ENCODE results near the gene SREK1. TPM values are rescaled to one million over a fixed set of nuclear protein-coding genes. Genes with fewer than 3 reads are reported as not detected.

Gene SREK1
- total and polyA plus RNA-seq, 2 of the 8 experiments (the other 6 are each of a cell fraction or from before 2014, with no cell fraction given) = 10.6 to 40.4 TPM

GRCh38 chr5:66170195-66170919 is 26.3 kb downstream of the SREK1 start:
- H3K23ac ChIP-seq (ENCODE audit: insufficient read length) = no peak overlapping the region
- H3K4me2 ChIP-seq (ENCODE audit: insufficient read depth in 1 of 2, low read depth in 2 of 2, low read length in 2 of 2) = no peak overlapping the region
- no peak overlapping the region for H4K8ac ChIP-seq (ENCODE audit: extremely low read depth, insufficient read depth, low read length)
- H3K4ac ChIP-seq (replicated peaks; ENCODE audit: insufficient read length, low read depth, low read length) = no peak overlapping the region
- no peak overlapping the region for H2AK5ac ChIP-seq (ENCODE audit: low read depth, low read length)
- H3K36me3 ChIP-seq (ENCODE audit: control insufficient read depth in 2 of 4, insufficient read depth in 4 of 4, low read length in 3 of 4) = peaks cover 0 to 54% (median 10%) of the 10 kb centered on the region in 4 experiments; a peak in 6 of 8 replicates
- no peak overlapping the region for H3K56ac ChIP-seq (replicated peaks; ENCODE audit: insufficient read length, low read depth, low read length)
- H3K79me1 ChIP-seq (ENCODE audit: low read depth, low read length) = no peaks in the 10 kb centered on the region
- no peak overlapping the region for H4K91ac ChIP-seq (replicated peaks; ENCODE audit: insufficient read length, low read length)
- H3K9me3 ChIP-seq (ENCODE audit: insufficient read depth in 2 of 2, low read depth in 1 of 2, low read length in 1 of 2) = no peaks in the 10 kb centered on the region
- H2AFZ ChIP-seq (ENCODE audit: low read length) = no peak overlapping the region
- H3K23me2 ChIP-seq (ENCODE audit: low read depth, low read length) = no peaks in the 10 kb centered on the region
- no peaks in the 10 kb centered on the region for H4K20me1 ChIP-seq (replicated peaks in 1 of 2; ENCODE audit: control insufficient read depth in 1 of 2, insufficient read depth in 2 of 2, low read length in 2 of 2)
- ChIA-PET POLR2A (ENCODE audit: partially characterized antibody) (no interaction called here), CTCF (ENCODE audit: partially characterized antibody) (interaction anchor here (0.7 to 2.5 kb wide), 7 partner anchors 10 to 465 kb away, joined by 3 to 16 read pairs (median 3); no protein-coding TSS in a partner anchor)
- H3K27me3 ChIP-seq (replicated peaks in 1 of 4; ENCODE audit: control insufficient read depth in 3 of 4, extremely low read depth in 1 of 4, insufficient read depth in 3 of 4, low read length in 3 of 4) = no peaks in the 10 kb centered on the region
- no peak overlapping the region for H3K18ac ChIP-seq (ENCODE audit: extremely low read depth, low read length)
- no peak overlapping the region for H3K14ac ChIP-seq (ENCODE audit: insufficient read length)
- FAIRE-seq (no peak), DNase-seq (ENCODE audit: low read depth in 1 of 2, low spot score in 2 of 2) (no peak)
- H3K4me3 ChIP-seq (ENCODE audit: extremely low read depth in 1 of 4, insufficient read depth in 2 of 4, low read depth in 3 of 4, low read length in 4 of 4) = no peak overlapping the region
- H3K79me2 ChIP-seq (ENCODE audit: control insufficient read depth in 1 of 2, insufficient read depth in 2 of 2, low read length in 2 of 2) = no peaks in the 10 kb centered on the region
- no peak overlapping the region for H2BK15ac ChIP-seq (ENCODE audit: low read length)
- H2BK12ac ChIP-seq (ENCODE audit: low read depth, low read length) = no peak overlapping the region
- H3K4me1 ChIP-seq (replicated peaks in 1 of 4; ENCODE audit: control insufficient read depth in 3 of 4, insufficient read depth in 4 of 4, low read length in 3 of 4) = no peaks in the 10 kb centered on the region
- H3K27ac ChIP-seq (ENCODE audit: low read depth, low read length) = no peak overlapping the region
- TF ChIP-seq HDAC6 (IDR thresholded peaks at IDR 0.05; ENCODE audit: low read depth, low read length) (no peak), SUZ12 (IDR thresholded peaks at IDR 0.05; ENCODE audit: low read length) (no peak), TBP (IDR thresholded peaks at IDR 0.05; ENCODE audit: low read depth, low read length) (no peak), BACH1 (IDR thresholded peaks at IDR 0.05; ENCODE audit: low read length) (no peak), CTCF (IDR thresholded peaks at IDR 0.05; ENCODE audit: control extremely low read depth in 1 of 3, insufficient read depth in 1 of 3, low read depth in 1 of 3, low read length in 3 of 3) (no peak), PHF8 (conservative IDR thresholded peaks at IDR 0.05; ENCODE audit: low read depth, low read length) (no peak), POLR2A (IDR thresholded peaks at IDR 0.05; ENCODE audit: control extremely low read depth in 1 of 2, low read depth in 2 of 2, low read length in 2 of 2) (no peak), FOSL1 (IDR thresholded peaks at IDR 0.05; ENCODE audit: insufficient read depth, low read depth, low read length) (no peak)
- no peak overlapping the region for H2BK5ac ChIP-seq (ENCODE audit: low read depth, low read length)
- H3K9ac ChIP-seq (replicated peaks in 1 of 4; ENCODE audit: extremely low read depth in 1 of 4, low read depth in 3 of 4, low read length in 3 of 4) = no peak overlapping the region
- H2BK20ac ChIP-seq (ENCODE audit: low read length) = no peak overlapping the region
- no peak overlapping the region for H2BK120ac ChIP-seq (replicated peaks; ENCODE audit: low read depth, low read length)
- no peak overlapping the region for H4K5ac ChIP-seq (ENCODE audit: insufficient read length, low read depth, low read length)
- 91 to 100% methylated on average over 3 to 10 of the region's 10 CpGs for WGBS, 2 experiments (ENCODE audit: extremely low coverage in 1 of 2, insufficient coverage in 1 of 2, insufficient read length in 1 of 2, insufficient replicate concordance in 2 of 2, low coverage in 1 of 2, low lambda C conversion rate in 2 of 2, missing lambda C conversion rate in 1 of 2)
